ENCODE measurements around the gene STK35.

DNA sequence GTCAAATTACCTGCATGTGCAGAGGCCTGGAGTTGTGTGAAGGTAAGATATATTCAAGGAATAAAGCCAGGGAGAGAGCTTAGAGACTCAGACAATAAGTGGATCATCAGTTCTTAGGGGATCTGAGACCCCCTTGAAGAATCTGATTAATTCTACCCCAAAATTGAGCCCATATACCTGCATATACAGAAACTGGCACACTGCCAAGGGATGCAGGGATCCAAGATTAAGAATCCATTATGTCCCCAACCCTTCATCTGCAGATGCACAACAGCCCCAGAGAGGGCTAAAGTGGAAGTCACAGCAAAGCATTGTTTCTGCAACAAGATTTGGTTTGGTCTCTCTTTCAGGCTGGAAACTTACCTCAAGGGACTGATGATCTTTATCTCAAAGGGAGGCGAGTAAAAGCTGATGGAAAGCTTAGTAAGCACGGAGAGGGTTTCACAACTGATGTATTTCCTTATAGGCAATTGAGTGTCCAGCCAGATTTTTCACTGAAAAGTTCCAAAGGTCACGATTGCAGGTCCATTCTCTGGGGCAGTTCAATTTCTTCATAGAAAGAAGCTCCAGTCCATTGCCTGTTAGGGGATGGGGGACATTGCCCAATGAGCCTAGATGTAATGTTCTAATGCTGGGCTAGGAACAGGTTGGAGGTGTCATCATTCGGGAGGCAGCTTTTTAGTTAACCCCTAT is 20.9 kb upstream of the STK35 start:
- TF ChIP-seq, protein P1, sequence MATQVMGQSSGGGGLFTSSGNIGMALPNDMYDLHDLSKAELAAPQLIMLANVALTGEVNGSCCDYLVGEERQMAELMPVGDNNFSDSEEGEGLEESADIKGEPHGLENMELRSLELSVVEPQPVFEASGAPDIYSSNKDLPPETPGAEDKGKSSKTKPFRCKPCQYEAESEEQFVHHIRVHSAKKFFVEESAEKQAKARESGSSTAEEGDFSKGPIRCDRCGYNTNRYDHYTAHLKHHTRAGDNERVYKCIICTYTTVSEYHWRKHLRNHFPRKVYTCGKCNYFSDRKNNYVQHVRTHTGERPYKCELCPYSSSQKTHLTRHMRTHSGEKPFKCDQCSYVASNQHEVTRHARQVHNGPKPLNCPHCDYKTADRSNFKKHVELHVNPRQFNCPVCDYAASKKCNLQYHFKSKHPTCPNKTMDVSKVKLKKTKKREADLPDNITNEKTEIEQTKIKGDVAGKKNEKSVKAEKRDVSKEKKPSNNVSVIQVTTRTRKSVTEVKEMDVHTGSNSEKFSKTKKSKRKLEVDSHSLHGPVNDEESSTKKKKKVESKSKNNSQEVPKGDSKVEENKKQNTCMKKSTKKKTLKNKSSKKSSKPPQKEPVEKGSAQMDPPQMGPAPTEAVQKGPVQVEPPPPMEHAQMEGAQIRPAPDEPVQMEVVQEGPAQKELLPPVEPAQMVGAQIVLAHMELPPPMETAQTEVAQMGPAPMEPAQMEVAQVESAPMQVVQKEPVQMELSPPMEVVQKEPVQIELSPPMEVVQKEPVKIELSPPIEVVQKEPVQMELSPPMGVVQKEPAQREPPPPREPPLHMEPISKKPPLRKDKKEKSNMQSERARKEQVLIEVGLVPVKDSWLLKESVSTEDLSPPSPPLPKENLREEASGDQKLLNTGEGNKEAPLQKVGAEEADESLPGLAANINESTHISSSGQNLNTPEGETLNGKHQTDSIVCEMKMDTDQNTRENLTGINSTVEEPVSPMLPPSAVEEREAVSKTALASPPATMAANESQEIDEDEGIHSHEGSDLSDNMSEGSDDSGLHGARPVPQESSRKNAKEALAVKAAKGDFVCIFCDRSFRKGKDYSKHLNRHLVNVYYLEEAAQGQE (IDR thresholded peaks at IDR 0.05; ENCODE audit: borderline replicate concordance): no peak
- no peak for TF ChIP-seq MXI1 (conservative IDR thresholded peaks at IDR 0.05; ENCODE audit: poor library complexity, severe bottlenecking)
- TF ChIP-seq, protein P2, sequence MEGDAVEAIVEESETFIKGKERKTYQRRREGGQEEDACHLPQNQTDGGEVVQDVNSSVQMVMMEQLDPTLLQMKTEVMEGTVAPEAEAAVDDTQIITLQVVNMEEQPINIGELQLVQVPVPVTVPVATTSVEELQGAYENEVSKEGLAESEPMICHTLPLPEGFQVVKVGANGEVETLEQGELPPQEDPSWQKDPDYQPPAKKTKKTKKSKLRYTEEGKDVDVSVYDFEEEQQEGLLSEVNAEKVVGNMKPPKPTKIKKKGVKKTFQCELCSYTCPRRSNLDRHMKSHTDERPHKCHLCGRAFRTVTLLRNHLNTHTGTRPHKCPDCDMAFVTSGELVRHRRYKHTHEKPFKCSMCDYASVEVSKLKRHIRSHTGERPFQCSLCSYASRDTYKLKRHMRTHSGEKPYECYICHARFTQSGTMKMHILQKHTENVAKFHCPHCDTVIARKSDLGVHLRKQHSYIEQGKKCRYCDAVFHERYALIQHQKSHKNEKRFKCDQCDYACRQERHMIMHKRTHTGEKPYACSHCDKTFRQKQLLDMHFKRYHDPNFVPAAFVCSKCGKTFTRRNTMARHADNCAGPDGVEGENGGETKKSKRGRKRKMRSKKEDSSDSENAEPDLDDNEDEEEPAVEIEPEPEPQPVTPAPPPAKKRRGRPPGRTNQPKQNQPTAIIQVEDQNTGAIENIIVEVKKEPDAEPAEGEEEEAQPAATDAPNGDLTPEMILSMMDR (IDR thresholded peaks at IDR 0.05; ENCODE audit: poor library complexity, severe bottlenecking): no peak
- no peak for TF ChIP-seq TAF1 (IDR thresholded peaks at IDR 0.05; ENCODE audit: low read depth)
- no peak for TF ChIP-seq POLR2AphosphoS5 (IDR thresholded peaks at IDR 0.05)
- no peak for TF ChIP-seq EP300 (conservative IDR thresholded peaks at IDR 0.05; ENCODE audit: poor library complexity, severe bottlenecking)
- TF ChIP-seq SMC3 (conservative IDR thresholded peaks at IDR 0.05; ENCODE audit: poor library complexity): no peak
- no peak for TF ChIP-seq RAD21 (conservative IDR thresholded peaks at IDR 0.05)

Measured in neural cell (in vitro differentiated cells).